ENCODE data around the gene FAM181B. TPM values are rescaled to one million over a fixed set of nuclear protein-coding genes. Genes with fewer than 3 reads are reported as not detected.

Gene FAM181B, protein sequence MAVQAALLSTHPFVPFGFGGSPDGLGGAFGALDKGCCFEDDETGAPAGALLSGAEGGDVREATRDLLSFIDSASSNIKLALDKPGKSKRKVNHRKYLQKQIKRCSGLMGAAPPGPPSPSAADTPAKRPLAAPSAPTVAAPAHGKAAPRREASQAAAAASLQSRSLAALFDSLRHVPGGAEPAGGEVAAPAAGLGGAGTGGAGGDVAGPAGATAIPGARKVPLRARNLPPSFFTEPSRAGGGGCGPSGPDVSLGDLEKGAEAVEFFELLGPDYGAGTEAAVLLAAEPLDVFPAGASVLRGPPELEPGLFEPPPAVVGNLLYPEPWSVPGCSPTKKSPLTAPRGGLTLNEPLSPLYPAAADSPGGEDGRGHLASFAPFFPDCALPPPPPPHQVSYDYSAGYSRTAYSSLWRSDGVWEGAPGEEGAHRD
- 1.4 and 1.7 TPM in 2 replicates for total RNA-seq

DNA sequence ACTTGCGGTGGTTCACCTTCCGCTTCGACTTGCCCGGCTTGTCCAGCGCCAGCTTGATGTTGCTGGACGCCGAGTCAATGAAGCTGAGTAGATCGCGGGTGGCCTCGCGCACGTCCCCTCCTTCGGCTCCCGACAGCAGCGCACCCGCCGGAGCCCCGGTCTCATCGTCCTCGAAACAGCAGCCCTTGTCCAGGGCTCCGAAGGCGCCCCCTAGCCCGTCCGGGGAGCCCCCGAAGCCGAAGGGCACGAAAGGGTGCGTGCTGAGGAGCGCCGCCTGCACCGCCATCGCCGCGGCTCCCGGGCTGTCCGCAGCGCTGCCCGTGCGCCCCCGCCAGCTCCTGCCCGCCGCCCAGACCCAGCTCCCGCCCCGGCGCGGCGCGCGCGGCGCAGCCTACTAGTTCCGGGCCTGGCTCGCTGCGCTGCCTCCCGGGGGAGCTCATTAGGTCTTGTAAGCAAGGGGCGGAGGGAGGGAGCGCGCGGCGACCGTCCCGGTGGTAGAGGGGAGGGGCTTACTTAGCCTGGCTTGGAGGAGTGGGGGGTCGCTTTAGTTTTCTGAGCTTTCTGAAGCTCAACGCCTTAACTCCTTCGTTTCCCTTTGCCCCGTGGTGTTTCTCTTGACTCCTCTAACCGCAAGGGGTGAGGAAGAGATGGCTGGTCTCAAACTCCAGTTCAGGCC, at the start of gene FAM181B:
FAM181B (minus strand) TSS at position 421 of the 676 bp plus-strand sequence; CDS start at position 286, 135 bp downstream.

Other genes starting within 250 kb of the FAM181B start
- 12.3 and 63.3 TPM in 2 replicates for gene PRCP, start 166.6 kb upstream of the FAM181B start, total RNA-seq
- 0.34 and 0.57 TPM in 2 replicates for gene DDIAS, start 167.9 kb upstream of the FAM181B start, total RNA-seq